ENCODE data around the gene ZFX. TPM values are rescaled to one million over a fixed set of nuclear protein-coding genes. Genes with fewer than 3 reads are reported as not detected.

Gene ZFX
- total RNA-seq, 2 experiments from 2014 or later, result 38.8 to 40.4 TPM

DNA sequence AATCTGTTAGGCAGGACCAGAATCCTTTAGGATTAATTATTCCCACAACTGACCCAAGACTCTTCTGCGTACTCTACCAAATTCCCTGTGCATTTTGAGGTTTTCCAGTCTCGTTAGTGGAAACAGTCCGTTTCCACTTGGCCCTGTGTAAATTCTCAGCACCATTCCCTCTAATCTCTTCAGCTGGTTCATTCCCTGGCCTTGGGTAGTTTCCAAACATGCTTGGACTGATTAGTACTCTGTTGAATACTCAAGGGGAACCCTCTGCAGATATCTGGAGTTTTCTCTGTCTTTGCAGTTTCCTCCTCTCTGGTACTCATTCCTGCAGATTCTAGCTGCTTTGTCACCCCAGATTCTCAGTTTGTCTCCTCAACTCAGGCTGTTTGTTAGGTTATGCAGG is 80.4 kb downstream of the ZFX start:
- Mint-ChIP-seq H3K27ac (no peak overlapping the region), H3K27me3 (no peaks in the 10 kb centered on the region), H3K4me1 (ENCODE audit: low read depth) (peaks cover 2% of the 10 kb centered on the region), H3K9me3 (no peaks in the 10 kb centered on the region), H3K4me3 (no peak overlapping the region), H3K36me3 (ENCODE audit: low read depth) (no peaks in the 10 kb centered on the region)
- no peak for TF ChIP-seq CTCF (IDR thresholded peaks at IDR 0.05)
- DNase-seq (no peak), ATAC-seq (no peak)
- ChIA-PET POLR2A (no interaction called here), CTCF (no interaction called here)
- intact Hi-C loops (cut with micrococcal nuclease), result no loop called here

- H3K27me3 Mint-ChIP-seq, result no peaks in the 10 kb centered on the region
- intact Hi-C loops (cut with micrococcal nuclease), result no loop called here
- ChIA-PET CTCF (no interaction called here), POLR2A (no interaction called here)
- no peak overlapping the region for H3K27ac Mint-ChIP-seq
- H3K36me3 Mint-ChIP-seq (ENCODE audit: low read depth), result no peaks in the 10 kb centered on the region
- no peak overlapping the region for H3K4me3 Mint-ChIP-seq
- TF ChIP-seq CTCF (IDR thresholded peaks at IDR 0.05), result no peak
- no peak for ATAC-seq
- H3K9me3 Mint-ChIP-seq, result no peaks in the 10 kb centered on the region
- DNase-seq, result no peak
- H3K4me1 Mint-ChIP-seq (ENCODE audit: low read depth), result peaks cover 2% of the 10 kb centered on the region
Measured at GRCh38 chrX:24231131-24231540, 81.6 kb downstream of the ZFX start.

- Mint-ChIP-seq H3K36me3 (ENCODE audit: low read depth) (no peaks in the 10 kb centered on the region), H3K4me3 (no peak overlapping the region), H3K27ac (no peak overlapping the region), H3K9me3 (no peaks in the 10 kb centered on the region), H3K27me3 (no peaks in the 10 kb centered on the region), H3K4me1 (ENCODE audit: low read depth) (peaks cover 2% of the 10 kb centered on the region)
- intact Hi-C loops (cut with micrococcal nuclease), result no loop called here
- TF ChIP-seq CTCF (IDR thresholded peaks at IDR 0.05), result no peak
- DNase-seq (no peak), ATAC-seq (no peak)
- ChIA-PET CTCF (no interaction called here), POLR2A (interaction anchor here (0.7 kb wide), 1 partner anchor 387 kb away, joined by 3 read pairs; no protein-coding TSS in a partner anchor)
Measured at GRCh38 chrX:24231641-24232179, 82.2 kb downstream of the ZFX start.

- ChIA-PET CTCF (no interaction called here), POLR2A (no interaction called here)
- DNase-seq (no peak), ATAC-seq (no peak)
- intact Hi-C loops (cut with micrococcal nuclease), result no loop called here
- Mint-ChIP-seq H3K9me3 (no peaks in the 10 kb centered on the region), H3K27ac (no peak overlapping the region), H3K4me3 (no peak overlapping the region), H3K36me3 (ENCODE audit: low read depth) (no peaks in the 10 kb centered on the region), H3K27me3 (no peaks in the 10 kb centered on the region), H3K4me1 (ENCODE audit: low read depth) (peaks cover 2% of the 10 kb centered on the region)
- no peak for TF ChIP-seq CTCF (IDR thresholded peaks at IDR 0.05)
Measured at GRCh38 chrX:24232796-24233195, 83.3 kb downstream of the ZFX start.

- peaks cover 2% of the 10 kb centered on the region for H3K4me1 Mint-ChIP-seq (ENCODE audit: low read depth)
- no peak for ATAC-seq
- no peak overlapping the region for H3K4me3 Mint-ChIP-seq
- POLR2A ChIA-PET, result no interaction called here
- H3K36me3 Mint-ChIP-seq (ENCODE audit: low read depth), result no peaks in the 10 kb centered on the region
- CTCF ChIA-PET, result no interaction called here
- no peak for DNase-seq
- H3K9me3 Mint-ChIP-seq, result no peaks in the 10 kb centered on the region
- no peak overlapping the region for H3K27ac Mint-ChIP-seq
- H3K27me3 Mint-ChIP-seq, result no peaks in the 10 kb centered on the region
- no peak for TF ChIP-seq CTCF (IDR thresholded peaks at IDR 0.05)
- intact Hi-C loops (cut with micrococcal nuclease), result no loop called here
Measured at GRCh38 chrX:24235084-24235710, 85.7 kb downstream of the ZFX start.
